HUDEP-2 (cell line): Measurements from ENCODE around the gene CLDN34.
A peak's percentile ranks its signal among the peaks of the same experiment; 100 is the strongest.

Experiments
- DNase-seq, 76 experiments: peaks; one replicate each; lab custom pipeline; 2025; ENCODE audit not compliant: unreplicated experiment in 76 of 76; lab: John Stamatoyannopoulos, UW

The CLDN34 gene

GRCh38 chrX:9966775-9967408 lies at the start of gene CLDN34:
TSS of gene CLDN34 (plus strand) at chrX:9967358. CDS start at chrX:9967358, 0 bp downstream.
- no peak for DNase-seq

- no peak for DNase-seq
Observed at GRCh38 chrX:9917861-9918260, 49.3 kb upstream of the CLDN34 start.

GRCh38 chrX:9919632-9920172 lies 47.5 kb upstream of the CLDN34 start:
- no peak for DNase-seq

GRCh38 chrX:9921407-9921806 lies 45.8 kb upstream of the CLDN34 start:
- no peak for DNase-seq

DNA sequence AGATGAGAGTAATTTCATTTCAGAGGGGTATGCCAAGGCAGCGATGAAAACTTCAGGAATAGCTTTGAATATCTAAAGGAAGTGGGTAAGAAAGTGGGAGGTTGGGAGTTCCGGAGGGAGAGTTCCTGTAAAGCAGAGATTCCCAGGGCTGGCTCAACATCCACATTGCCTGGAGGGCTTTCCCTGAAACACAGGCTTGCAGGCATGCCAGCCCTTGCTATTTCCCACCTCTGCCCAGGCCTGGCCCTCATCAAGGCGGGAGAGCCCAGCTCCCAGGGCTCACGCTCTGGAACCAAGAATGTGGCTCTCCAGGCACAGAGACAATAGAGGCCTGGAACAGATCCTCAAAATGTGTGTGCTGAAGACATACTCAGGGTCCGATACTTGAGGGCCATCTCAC lies 43.8 kb upstream of the CLDN34 start:
- DNase-seq: no peak

DNA sequence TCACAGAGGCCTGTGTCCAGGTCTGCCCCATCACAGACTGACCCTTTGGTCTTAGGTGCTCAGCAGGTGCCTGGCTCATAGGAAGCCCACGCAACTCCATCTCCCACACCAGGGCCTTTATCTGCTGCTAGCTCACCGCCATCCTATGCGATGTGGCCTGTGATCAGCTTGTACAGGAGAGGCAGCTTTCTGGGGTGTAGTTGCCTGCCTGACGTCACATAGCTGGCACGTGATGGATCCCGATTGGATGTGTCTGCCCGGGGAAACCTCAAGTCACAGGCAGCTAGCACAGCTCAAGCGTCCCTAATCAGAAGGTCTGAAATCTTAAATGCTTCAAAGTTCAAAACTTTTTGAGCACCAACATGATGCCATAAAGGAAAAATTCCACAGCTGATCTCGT lies 41.2 kb upstream of the CLDN34 start:
- no peak for DNase-seq

GRCh38 chrX:9927698-9928482 lies 39.3 kb upstream of the CLDN34 start:
- DNase-seq: no peak

DNA sequence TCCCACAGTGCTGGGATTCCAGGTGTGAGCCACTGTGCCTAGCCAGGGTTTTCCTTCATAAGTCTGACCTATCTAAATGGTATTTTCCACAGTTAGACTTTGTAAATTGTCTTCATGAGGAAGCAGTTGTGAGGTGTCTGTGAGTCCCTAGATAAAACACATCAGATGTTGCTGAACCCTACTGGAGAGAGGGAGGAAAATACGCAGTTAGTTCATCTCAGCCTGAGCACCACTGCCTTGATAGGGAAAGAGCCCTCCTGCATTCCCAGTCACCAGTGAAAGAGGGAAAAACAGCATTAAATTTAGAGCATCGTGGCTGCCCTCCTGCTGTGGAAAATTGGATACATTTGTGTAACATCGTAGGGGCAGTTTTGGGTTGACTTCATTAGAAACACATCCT lies 31.7 kb upstream of the CLDN34 start:
- no peak for DNase-seq

GRCh38 chrX:9937761-9938160 lies 29.4 kb upstream of the CLDN34 start:
- DNase-seq: no peak

DNA sequence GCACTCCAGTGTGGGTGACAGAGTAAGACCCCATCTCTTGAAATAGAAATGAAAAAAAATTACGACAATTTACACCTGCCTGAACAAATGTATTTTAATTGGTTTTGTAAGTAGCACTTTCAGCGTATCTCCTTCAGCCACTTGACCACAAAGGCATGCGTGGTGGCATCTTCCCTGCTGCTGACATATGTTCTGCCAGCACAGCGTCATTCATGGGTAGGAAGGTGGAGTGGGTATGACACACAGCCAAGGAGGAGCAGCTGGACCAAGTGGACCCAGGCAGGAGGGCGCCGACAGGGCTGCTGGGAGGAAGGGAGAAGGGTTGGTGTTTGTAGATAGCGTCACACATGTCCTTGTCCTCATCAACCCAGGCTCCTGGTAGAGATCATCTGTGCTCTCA lies 28.6 kb upstream of the CLDN34 start:
- DNase-seq: no peak

DNA sequence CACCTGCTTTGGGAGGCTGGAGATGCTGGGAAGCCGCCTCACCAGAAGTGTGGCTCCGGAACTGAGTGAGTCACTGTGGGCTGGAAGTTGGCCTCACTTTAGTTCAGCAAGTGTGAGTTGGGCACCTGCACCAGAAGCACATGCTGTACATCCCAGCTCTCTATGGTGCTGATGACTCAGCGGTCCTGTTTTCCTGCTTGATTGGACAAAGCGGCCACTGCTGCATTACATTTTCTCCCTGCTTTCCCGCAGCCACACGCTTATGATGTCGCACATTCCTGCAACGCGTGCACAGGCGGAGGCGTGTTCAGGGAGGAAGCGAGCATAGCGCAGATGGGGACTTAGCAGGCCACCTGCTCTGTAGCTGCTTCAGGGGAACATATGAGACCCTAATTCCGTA lies 26.7 kb upstream of the CLDN34 start:
- no peak for DNase-seq

- DNase-seq: no peak
Observed at GRCh38 chrX:9942086-9942485, 25.1 kb upstream of the CLDN34 start.

- no peak for DNase-seq
Observed at GRCh38 chrX:9943420-9943819, 23.7 kb upstream of the CLDN34 start.

GRCh38 chrX:9947131-9947794 lies 19.9 kb upstream of the CLDN34 start:
- no peak for DNase-seq

- DNase-seq: no peak
Observed at GRCh38 chrX:9948406-9948805, 18.8 kb upstream of the CLDN34 start.

- DNase-seq: no peak
Observed at GRCh38 chrX:9952300-9952699, 14.9 kb upstream of the CLDN34 start.

GRCh38 chrX:9953396-9953795 lies 13.8 kb upstream of the CLDN34 start:
- DNase-seq: no peak

- no peak for DNase-seq
Observed at GRCh38 chrX:9955506-9955905, 11.7 kb upstream of the CLDN34 start.

DNA sequence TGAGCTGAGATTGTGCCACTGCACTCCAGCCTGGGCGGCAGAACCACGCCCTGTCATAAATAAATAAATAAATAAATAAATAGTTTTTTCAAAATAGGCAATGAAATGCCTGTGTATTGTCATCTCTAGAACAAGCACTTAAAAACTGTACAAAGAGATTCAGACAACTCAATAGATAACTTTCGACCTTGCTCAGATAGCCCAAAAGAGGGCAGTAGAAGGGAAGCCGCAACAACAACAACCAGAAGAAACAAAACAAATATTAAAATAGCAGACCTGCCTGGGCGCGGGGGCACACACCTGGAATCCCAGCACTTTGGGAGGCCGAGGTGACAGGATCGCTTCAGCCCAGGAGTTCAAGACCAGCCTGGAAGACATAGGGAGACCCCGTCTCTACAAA lies 9.4 kb upstream of the CLDN34 start:
- DNase-seq: no peak

DNA sequence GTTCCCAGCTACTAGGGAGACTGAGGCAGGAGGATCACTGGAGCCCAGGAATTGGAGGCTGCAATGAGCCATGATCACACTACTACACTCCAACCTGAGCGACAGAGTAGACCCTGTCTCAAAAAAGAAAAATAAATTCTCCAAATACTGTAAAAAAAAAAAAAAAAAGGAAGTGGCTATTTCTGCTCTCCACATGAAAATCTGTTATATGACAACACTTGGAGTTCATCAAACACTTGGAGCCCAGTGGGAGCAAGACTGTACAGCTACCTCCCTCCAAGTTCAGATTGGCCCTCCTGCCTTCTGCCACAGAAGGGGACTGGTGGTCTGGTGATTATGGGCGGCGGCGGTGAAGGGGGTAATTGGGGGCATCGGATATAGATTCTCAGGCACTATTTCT lies 9.0 kb upstream of the CLDN34 start:
- DNase-seq: peak in 1 of 76 experiments; percentile 0

- DNase-seq: no peak
Observed at GRCh38 chrX:9961750-9962149, 5.4 kb upstream of the CLDN34 start.

DNA sequence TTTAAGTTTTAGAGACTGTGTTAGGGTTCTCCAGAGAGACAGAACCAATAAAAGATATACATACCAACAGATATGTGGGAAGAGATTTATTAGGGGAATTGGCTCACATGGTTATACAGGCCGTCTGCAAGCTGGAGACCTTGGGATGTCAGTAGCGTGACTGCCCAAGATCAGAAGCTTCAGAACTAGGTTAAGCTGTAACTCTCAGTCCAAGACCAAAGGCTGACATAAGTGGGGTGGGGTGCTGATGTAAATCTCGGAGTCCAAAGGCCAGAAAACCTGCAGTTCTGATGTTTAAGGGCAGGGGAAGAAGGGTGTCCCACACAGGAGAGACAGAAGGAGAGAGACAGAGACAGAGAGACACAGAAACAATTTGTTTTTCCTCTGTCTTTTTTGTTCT lies 10.5 kb downstream of the CLDN34 start:
- DNase-seq: no peak
